ENCODE data around the gene STARD10. TPM values are rescaled to one million over a fixed set of nuclear protein-coding genes. Genes with fewer than 3 reads are reported as not detected.
A peak's percentile ranks its signal among the peaks of the same experiment; 100 is the strongest.

STARD10 gene
- total RNA-seq, 1 experiment from 2014 or later: 68.8 TPM

DNA sequence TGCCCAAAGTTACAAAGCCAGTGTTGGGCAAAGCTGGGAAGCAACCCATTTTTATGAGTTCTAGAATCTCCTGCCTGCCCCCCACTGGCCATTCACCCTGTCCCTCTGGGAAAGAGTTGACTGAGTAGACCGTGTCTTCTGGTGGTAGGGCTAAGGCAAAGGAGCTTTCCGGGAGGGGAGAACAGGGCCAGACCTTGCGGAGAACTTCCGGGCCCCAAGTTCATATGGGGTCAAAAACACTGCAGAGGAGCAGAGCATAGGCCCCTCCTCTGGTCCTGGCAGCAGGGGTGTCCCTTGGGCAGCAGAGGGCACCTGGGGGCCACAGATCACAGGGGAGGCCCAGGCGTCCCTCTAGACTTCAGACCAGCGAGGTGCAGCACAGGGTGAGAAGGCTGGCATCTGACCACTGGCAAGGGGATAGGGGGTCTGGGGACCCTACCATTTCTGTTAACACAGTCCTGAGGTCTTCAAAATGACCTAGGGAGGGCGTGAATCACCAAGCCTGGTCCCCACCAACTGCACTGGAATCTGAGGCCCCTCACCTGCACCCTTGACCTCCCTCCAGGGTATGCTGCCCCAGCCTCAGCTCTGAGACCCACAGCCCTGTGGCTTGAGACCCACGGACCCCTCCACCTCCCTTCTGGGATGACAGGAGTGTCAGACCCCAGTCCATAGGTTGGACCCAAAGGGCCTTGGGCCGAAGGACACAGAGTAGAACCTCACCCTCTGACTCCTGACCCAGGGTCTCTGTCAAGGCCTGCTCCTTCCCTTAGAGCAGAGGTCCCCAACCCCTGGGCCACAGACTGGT lies 40.3 kb downstream of the STARD10 start:
- DNase-seq (ENCODE audit: low spot score): no peak
- in situ Hi-C loops (cut with HindIII; ENCODE audit: low sequenced_read_pairs): loop anchor here (10.0 kb wide), 1 partner anchor 99 kb away; no protein-coding TSS in a partner anchor

DNA sequence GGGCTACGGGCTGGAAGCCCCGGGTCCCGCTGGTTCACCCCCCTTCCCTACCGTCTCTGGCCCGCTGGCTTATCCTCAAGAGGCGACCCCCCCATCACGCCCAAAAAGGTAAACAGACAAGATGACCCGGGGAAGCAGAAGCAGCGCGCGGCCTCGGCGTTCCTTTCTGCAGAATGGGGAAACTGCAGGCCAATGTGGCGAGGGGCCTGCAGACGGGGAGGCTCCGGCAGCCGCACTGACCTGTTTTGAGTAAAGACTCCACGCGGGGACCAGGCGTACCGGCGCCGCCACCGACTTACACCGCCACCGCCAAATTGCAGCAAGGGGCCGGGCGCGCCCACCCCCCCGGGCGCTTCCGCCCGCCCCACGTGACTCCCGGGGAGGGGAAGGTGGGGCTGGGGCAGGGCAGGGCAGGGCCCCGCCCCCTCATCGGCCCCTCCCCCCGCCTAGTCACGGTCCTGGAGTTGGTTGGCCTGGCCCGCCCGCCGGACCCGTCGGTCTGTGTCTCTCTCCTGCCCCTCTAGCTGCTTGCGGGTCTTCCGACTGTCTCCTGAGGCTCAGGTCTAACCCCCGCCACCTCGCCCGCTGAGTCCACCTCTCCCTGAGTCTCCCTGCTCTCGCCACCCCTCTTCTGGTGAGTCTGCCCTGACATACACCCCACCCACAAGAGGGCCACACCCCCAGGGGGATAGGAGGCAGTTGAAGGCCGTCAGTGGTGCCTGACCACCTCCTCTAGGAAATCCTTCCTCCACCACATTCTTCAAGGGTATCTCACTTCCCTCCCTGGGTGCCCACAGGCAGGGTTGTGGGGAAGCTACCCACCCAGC lies 41.5 kb downstream of the STARD10 start, which contains the start of gene ARAP1:
Gene ARAP1 (minus strand): TSS at position 321 of the 827 bp plus-strand sequence. CDS start 25,280 bp downstream, outside the sequence.
- in situ Hi-C loops (cut with HindIII; ENCODE audit: low sequenced_read_pairs): loop anchor here (10.0 kb wide), 1 partner anchor 98 kb away; no protein-coding TSS in a partner anchor
- DNase-seq (ENCODE audit: low spot score): peak; percentile 30

DNA sequence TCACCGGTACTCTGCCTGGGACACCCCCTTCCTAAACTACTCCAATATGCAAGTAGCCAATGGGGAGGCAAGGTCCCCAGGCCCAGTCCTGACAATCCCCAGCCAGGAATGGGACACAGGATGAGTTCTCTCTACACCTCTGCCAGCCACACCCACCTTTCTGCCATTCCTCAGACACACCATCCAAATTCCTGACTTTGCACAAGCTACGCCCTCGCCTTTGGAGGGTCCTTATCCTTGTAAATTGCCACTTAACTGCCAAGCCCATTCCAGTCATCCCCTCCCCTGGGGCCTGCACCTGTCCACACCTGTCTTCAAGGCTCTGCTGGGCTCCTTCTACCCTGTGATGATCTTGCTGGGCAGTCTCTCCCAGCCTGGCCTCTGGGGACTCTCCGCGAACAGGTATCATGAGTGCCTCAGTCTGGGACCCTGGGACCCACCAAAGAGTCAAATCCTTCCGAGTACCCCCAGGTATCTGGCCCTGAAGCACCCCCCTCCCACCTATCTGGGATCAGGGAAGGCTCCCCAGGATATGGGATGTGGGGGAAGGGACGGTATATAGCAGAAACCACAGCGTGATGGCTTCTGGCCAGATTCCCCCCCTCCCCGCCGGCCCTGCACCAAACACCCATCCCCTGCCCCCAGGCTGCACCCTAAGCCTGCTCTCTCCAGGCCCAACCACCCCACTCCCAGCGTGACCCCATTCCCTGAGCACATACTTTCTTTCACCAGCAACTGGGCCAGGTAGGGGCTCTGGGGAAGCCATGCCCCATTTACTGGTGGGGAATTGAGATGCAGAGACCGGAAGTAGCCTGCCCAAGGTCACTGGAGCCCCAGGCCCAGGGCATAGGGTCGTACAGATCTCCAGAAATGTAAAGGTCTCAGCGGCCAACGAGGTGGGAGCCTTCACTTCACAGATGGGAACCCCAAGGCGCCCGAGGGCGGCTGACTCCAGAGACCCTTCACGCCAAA lies 42.4 kb downstream of the STARD10 start:
- no peak for DNase-seq (ENCODE audit: low spot score)
- in situ Hi-C loops (cut with HindIII; ENCODE audit: low sequenced_read_pairs): loop anchor here (10.0 kb wide), 1 partner anchor 97 kb away; no protein-coding TSS in a partner anchor

DNA sequence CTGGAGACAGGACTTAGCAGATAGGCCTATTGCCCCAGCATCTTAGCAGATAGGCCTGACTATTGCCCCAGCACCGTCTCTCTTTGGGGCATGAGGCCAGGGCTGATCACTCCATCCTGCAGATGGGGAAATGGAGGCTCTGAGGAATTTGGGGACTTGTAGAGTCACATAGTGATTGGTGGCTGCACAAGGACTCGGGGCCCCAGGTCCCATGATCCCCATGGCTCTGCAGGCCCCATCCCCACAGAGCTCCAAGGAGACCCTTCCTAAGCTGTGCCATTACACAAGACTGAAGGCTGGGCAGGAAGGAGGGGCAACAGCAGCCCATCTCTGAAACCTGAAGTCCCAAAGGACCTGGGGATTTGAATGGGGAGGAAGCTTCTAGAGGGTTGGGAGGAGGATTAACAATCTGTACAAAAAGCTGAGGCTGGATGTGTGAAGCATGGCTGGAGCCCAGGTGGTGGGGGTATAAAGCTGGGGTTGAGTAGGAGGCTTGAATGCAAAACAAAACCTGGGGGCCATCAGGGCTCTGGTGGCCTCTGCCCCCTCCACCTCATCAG lies 43.2 kb downstream of the STARD10 start:
- no peak for DNase-seq (ENCODE audit: low spot score)
- in situ Hi-C loops (cut with HindIII; ENCODE audit: low sequenced_read_pairs): loop anchor here (10.0 kb wide), 1 partner anchor 96 kb away; no protein-coding TSS in a partner anchor

DNA sequence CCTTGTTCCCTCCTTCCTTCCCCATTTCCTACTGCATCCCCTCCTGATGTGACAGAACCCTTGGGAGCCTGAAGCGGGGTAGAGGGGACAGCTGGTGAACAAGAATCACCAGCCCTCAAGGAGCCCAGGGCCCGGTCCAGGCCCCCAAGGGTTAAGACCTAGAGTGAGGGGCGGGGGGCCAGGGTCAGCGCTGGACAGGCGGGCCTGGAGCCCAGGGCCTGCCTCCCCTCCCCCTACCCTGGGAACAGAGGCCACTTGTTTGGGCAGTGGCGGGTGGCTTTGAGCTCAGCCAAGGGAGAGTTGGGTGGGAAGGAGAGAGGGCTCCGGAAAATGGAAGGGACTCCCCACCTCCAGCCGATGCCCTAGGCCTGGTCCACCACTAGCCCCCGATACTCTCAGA lies 43.8 kb downstream of the STARD10 start:
- no peak for DNase-seq (ENCODE audit: low spot score)
- in situ Hi-C loops (cut with HindIII; ENCODE audit: low sequenced_read_pairs): loop anchor here (10.0 kb wide), 1 partner anchor 95 kb away; no protein-coding TSS in a partner anchor

DNA sequence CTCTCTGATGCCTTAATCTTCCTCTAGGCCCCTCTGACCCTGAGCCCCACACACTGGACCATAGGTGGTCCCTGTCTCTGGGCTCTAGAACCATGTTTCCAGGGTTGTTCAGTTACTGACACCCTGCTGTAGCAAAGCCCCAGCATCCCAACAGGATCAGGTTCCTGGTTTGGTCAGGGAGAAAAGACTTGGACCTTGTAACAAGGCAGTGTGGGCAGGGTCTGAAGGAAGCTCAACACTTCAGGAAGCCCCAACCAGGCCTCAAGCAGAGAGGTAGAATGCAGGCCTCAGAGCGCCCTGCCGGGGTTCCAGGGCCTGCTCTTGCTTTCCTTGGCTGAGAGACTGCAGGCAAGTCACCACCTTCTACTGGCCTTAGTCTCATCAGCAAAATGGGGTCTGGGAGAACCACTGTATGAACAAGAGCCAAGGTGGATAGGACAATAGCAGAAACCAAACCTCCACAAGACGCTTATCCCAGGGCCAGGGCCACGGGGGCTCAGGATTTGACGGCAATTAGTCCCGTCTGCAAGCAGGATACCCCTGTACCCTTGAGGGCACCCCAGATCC lies 46.5 kb downstream of the STARD10 start:
- in situ Hi-C loops (cut with HindIII; ENCODE audit: low sequenced_read_pairs): no loop called here
- DNase-seq (ENCODE audit: low spot score): no peak

DNA sequence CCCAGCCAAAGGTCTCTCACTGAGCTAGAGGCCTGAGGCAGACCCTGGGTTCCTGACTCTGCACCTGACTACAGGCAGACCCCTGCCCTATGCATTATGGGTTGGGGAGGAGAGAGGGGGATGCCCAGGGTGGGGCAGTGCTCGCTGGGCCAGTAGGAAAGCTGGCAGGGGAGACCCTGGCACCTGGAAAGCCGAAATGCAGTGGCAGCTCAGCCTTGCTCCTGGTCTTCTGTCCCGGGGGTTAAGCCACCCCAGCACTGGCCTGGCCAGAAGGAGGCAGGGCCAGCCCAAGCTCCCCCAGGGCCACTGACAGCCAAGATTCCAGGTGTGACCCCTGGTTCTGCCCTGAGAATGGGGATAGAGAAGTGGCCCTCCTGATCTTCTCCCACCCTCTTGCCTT lies 47.0 kb downstream of the STARD10 start:
- DNase-seq (ENCODE audit: low spot score): no peak
- in situ Hi-C loops (cut with HindIII; ENCODE audit: low sequenced_read_pairs): no loop called here

DNA sequence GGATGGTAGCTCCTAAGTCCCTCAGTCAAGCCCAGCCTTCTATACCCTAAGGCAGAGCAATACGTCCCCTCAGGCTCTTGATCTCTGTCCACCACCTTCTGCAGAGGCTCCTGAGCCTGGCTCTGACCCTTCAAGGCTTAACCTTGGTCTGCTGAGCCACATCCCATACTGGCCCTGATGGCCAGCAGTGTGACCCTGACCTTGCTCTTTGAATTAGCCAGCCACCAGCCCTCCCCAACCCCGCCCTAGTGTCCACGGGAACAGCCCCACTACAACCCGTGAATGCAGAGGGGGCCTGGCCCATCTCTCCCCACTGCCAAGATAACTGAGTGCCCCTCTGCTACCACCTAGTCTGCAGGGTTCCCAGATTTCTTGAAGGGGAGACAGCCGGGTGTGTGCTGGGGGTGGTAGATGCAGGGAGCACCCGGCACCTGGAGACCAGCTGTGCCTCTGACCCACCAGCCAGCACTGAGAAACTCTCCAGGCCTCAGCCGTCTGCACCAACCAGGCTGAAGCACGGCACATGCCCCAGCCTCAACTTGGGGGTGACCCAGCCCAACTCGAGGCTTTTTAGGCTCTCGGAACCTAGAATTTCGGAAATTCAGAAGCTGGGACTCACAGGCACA lies 47.8 kb downstream of the STARD10 start:
- in situ Hi-C loops (cut with HindIII; ENCODE audit: low sequenced_read_pairs): no loop called here
- DNase-seq (ENCODE audit: low spot score): no peak

DNA sequence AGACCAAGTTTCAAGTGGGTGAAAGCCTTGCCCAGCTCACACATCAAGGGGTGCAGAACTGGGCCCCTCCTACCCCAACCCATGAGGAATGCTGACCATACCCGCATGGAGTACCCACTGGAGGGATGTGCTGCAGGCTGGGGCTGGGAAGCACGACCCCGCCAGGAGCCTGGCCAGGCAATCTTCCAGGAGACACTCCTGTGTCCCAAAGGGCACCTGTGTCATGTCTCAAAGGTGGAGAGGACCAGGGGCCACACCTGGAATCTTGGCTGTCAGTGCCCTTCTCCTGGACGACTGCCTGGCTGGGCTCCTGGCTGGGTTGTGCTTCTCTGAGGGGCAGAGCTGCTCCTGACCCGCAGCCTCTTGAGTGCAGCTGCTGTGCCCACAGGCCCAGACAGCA lies 48.3 kb downstream of the STARD10 start:
- in situ Hi-C loops (cut with HindIII; ENCODE audit: low sequenced_read_pairs): no loop called here
- DNase-seq (ENCODE audit: low spot score): no peak

DNA sequence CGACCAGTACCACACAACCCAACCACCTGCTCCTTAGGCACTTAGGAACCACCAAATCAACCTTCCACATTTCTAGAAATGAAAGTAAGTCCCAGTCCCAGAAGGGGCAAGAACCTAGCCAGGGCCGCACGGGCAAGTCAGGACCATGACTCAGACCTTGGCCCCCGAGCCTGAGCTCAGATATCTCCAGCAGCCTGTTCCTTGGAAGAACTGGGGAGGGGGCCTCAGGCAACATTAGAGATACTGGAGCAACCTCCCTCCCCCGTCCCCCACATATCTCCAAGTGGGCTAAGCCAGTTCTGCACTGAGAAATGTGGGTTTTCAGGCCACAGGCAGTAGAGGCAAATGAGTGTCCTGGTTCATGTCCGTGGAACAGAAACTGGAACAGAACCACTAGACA lies 49.4 kb downstream of the STARD10 start:
- in situ Hi-C loops (cut with HindIII; ENCODE audit: low sequenced_read_pairs): no loop called here
- DNase-seq (ENCODE audit: low spot score): no peak

DNA sequence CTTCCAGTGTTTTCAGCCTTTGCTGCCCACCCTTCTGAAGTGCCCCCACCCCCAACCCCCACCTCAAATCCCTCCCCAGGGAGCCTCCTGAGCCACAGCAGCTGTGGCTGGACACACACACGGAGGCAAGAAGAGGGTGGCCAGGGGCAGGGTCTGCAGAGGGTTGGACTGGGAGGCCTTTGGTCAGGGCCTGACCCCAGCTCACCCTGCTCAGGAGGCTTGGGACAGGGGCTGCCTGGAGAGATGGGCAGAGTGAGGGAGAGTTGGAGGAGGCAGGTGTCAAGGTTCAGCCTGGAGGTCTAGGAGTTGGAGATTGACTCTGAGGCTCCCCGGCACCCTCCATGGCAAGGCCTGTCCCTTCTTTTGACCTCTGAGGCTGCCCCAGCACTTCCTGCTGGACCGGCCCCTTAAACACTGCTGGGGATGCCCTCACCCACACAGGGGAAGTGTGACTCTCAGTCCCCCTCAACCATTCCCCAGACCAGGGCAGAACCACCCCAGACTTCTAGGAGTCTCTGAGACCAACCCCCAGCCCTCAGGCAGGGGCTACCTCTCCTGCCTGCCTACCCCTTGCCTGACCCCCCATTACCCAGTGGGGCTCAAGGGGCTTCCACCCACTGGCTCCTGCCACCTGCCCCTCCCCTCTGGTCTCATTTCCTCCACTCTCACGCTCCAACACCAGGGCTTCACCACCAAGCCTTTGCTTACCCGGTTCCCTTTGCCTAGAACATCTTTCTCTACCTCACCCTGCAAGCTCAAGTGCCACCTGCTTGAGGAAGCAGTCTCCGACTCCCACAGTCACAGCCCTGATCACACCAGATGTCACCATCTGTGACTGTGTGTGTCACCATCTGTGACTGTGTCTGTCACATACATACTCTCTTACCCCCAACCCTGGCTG lies 50.3 kb downstream of the STARD10 start:
- peak; percentile 94 for DNase-seq (ENCODE audit: low spot score)
- in situ Hi-C loops (cut with HindIII; ENCODE audit: low sequenced_read_pairs): no loop called here

DNA sequence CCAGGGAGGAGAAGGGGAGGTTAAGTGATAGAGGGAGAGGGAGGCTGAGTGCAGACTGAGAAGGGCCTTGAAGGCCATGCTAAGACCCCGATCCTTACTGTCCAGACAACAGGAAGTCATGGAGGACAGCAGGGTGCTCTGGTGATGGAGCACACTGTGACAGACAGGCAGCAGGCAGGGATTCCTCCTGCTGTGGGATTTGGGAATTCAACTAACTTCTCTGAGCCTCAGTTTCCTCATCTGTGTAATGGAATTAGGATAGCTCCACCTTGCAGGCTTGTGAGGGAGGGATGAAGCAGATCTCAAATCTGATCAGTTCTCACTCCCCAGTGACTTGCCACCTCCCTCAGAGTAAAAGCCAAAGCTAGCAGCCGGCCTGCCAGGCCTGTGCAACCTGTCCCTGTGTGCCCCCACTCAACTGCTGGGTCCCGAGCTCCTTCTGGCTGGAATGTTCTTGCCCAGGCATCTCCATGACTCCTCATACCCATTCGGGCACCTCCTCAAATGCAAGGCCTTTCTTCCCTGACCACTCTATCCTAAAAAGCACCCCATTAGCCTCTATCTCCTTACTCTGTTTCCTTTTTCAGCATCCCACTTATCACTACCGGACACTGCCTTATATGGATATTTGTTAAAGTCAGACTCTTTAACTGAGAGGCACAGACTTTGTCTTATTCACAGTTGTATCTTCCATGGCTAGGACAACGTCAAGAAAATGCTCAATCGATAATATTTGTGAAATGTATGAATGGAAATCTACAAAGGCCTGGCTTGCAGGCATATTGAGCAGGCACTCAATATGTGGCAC lies 51.1 kb downstream of the STARD10 start:
- in situ Hi-C loops (cut with HindIII; ENCODE audit: low sequenced_read_pairs): no loop called here
- no peak for DNase-seq (ENCODE audit: low spot score)

DNA sequence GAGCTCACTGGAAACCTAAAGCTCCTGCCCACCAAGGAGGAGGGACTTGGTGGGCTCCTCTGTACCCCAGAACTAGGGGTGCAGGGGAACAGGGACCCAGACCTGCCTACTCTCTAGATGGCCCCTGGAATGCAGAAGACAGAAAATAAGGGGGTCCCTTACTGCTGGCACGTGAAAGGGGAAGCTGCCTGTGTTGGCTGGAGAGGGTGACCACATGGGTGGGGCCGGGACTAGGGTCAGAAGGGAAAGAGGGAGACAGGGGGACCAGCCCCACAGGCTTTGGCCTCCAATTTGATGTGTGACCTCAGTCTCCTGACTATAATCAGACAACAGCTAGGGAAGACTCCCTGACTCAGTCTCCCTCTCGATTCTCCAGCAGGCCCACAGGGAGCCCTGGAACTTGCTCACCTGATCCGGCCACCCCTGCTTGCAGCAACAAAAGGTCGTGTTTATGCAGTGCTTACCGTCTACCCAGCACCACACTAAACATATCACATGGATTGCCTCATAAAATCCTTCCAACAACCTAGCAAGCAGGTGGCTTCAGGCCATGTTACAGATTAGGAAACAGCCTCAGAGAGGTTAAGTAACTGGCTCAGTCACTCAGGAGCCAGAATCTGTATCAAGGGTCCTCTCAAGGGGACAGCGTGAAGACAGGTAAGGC lies 51.9 kb downstream of the STARD10 start:
- no peak for DNase-seq (ENCODE audit: low spot score)
- in situ Hi-C loops (cut with HindIII; ENCODE audit: low sequenced_read_pairs): no loop called here

DNA sequence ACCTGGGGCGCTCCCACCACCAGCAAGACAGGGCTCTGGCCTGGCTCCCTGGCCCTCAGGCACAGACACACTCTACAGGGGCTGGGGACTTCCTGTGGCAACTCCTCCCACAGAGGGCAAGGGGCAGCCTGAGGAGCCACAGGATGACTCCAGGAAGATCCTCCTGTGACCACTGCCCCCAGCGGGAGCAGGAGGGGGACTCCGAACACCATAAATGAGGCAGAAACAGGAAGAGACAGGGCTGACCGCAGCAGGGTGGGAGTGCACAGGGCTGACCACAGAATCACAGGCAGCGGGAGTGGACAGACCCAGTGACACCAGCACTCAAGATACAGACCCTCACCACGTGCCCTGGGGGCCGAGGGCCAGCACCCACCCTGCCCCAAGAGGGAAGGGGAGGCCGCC lies 52.4 kb downstream of the STARD10 start:
- DNase-seq (ENCODE audit: low spot score): no peak
- in situ Hi-C loops (cut with HindIII; ENCODE audit: low sequenced_read_pairs): no loop called here

DNA sequence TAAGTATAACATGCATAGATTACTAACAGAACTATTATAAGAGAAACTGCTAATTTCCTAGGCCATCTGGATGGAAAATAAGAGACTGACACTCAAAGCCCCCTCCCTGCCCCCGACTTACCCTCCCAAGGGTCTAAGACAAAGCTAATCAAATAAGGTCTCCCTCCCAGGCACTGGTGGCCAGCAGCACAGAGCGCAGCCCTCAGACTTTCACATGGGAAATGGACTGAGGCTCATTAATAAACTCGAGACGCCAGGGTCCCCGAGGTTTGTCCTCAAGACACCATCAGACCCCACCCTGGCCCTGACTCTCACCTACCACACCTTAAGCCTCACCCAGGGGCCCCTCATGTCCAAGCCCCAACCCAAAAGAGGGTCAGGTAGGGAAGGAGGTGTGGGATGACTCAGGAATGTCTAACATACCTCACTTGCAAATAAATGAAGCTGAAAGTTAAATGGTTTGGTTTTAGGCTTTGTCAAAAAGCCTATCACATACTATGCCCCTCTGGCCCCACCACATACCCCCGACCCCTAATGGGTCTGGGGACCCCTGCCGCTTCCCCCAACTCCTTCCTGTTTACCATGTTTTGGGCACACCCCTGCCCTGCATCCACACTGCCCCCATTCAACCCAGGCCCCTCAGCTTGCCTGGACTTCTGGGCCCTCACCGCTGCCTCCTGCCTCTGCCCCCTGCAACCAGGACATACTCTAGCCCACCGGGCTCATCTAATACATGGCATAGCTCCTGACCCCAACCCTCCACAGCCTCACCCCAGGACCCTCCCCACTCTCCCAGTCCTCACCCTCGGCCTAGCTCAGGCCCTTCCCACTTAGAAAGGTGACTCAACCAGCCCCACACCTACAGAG lies 53.1 kb downstream of the STARD10 start:
- DNase-seq (ENCODE audit: low spot score): no peak
- in situ Hi-C loops (cut with HindIII; ENCODE audit: low sequenced_read_pairs): no loop called here

Data from G401 (cell line).